ENCODE results near the gene WDR37.
"Not testable (repeated sequence)": the region's sequence is repeated elsewhere in the genome, so short reads cannot be mapped to it uniquely, and the experiment has no call there.

WDR37 gene

GRCh38 chr10:1153251-1153763 is 97.1 kb downstream of the WDR37 start:
- DNase-seq (ENCODE audit: low read depth), result no peak

GRCh38 chr10:1153805-1154351 is 97.7 kb downstream of the WDR37 start:
- no peak for DNase-seq (ENCODE audit: low read depth)

- DNase-seq (ENCODE audit: low read depth), result no peak
Measured at GRCh38 chr10:1154531-1155295, 98.5 kb downstream of the WDR37 start.

GRCh38 chr10:1155791-1156615 is 99.8 kb downstream of the WDR37 start:
- DNase-seq (ENCODE audit: low read depth), result no peak

GRCh38 chr10:1156616-1156886 is 100.4 kb downstream of the WDR37 start:
- no peak for DNase-seq (ENCODE audit: low read depth)

- no peak for DNase-seq (ENCODE audit: low read depth)
Measured at GRCh38 chr10:1156921-1157614, 100.9 kb downstream of the WDR37 start.

- no peak for DNase-seq (ENCODE audit: low read depth)
Measured at GRCh38 chr10:1157615-1157933, 101.4 kb downstream of the WDR37 start.

GRCh38 chr10:1158066-1158465 is 101.9 kb downstream of the WDR37 start:
- no peak for DNase-seq (ENCODE audit: low read depth)

- not testable (repeated sequence) for DNase-seq (ENCODE audit: low read depth)
Measured at GRCh38 chr10:1158536-1158935, 102.4 kb downstream of the WDR37 start.

GRCh38 chr10:1159131-1160061 is 103.2 kb downstream of the WDR37 start:
- DNase-seq (ENCODE audit: low read depth), result no peak

GRCh38 chr10:1160561-1161314 is 104.6 kb downstream of the WDR37 start:
- DNase-seq (ENCODE audit: low read depth), result no peak

GRCh38 chr10:1161315-1161673 is 105.1 kb downstream of the WDR37 start:
- DNase-seq (ENCODE audit: low read depth), result not testable (repeated sequence)

- no peak for DNase-seq (ENCODE audit: low read depth)
Measured at GRCh38 chr10:1162481-1163203, 106.5 kb downstream of the WDR37 start.

GRCh38 chr10:1163204-1163660 is 107.0 kb downstream of the WDR37 start:
- DNase-seq (ENCODE audit: low read depth), result no peak

GRCh38 chr10:1163831-1164230 is 107.6 kb downstream of the WDR37 start:
- DNase-seq (ENCODE audit: low read depth), result no peak

GRCh38 chr10:1166101-1166827 is 110.1 kb downstream of the WDR37 start:
- no peak for DNase-seq (ENCODE audit: low read depth)

- no peak for DNase-seq (ENCODE audit: low read depth)
Measured at GRCh38 chr10:1166828-1167275, 110.7 kb downstream of the WDR37 start.

- DNase-seq (ENCODE audit: low read depth), result no peak
Measured at GRCh38 chr10:1168763-1169162, 112.6 kb downstream of the WDR37 start.

GRCh38 chr10:1169186-1169885 is 113.2 kb downstream of the WDR37 start:
- no peak for DNase-seq (ENCODE audit: low read depth)

All from GM04503 (cell line).